ENCODE measurements around the gene LMX1B.

DNA sequence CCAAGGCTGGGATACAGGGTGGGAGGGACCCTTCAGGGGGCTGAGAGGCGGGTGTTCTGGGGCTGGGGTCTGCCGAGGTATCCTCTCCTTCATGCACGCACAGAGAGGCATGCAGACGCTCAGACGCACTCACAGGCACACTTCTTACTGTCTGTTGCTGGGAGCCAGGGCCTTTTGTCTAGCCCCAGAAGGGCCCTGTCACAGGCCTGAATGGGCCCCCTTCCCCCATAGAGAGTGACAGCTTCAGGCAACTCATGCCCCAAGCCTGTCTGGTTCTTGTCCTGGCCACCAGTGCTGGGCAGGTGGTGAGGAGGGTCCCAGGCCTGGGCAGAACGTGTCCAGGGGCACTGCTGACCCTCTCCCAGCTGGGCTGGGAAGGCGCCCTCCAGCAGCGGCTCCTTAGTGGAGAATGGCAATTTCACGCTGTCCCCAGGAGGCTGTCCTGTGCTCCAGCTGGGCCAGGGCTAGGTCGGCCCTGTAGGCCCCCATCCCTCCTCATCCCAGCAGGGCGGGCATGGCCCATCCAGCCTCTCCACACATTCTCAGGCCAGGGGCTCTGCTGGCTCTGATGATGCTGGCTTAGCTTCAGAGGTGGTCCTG is 45.3 kb downstream of the LMX1B start:
- TF ChIP-seq, protein P1, sequence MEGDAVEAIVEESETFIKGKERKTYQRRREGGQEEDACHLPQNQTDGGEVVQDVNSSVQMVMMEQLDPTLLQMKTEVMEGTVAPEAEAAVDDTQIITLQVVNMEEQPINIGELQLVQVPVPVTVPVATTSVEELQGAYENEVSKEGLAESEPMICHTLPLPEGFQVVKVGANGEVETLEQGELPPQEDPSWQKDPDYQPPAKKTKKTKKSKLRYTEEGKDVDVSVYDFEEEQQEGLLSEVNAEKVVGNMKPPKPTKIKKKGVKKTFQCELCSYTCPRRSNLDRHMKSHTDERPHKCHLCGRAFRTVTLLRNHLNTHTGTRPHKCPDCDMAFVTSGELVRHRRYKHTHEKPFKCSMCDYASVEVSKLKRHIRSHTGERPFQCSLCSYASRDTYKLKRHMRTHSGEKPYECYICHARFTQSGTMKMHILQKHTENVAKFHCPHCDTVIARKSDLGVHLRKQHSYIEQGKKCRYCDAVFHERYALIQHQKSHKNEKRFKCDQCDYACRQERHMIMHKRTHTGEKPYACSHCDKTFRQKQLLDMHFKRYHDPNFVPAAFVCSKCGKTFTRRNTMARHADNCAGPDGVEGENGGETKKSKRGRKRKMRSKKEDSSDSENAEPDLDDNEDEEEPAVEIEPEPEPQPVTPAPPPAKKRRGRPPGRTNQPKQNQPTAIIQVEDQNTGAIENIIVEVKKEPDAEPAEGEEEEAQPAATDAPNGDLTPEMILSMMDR (IDR thresholded peaks at IDR 0.05 in 2 of 3, conservative IDR thresholded peaks at IDR 0.05 in 1 of 3; ENCODE audit: borderline replicate concordance in 1 of 3, insufficient read depth in 1 of 3, low read depth in 2 of 3, low read length in 2 of 3) = no peak
- TF ChIP-seq EZH2 (IDR thresholded peaks at IDR 0.05) (no peak), EZH2phosphoT487 (IDR thresholded peaks at IDR 0.05; ENCODE audit: borderline replicate concordance) (no peak), ZNF274 (IDR thresholded peaks at IDR 0.05; ENCODE audit: low read depth, low read length) (no peak), POLR2A (IDR thresholded peaks at IDR 0.05; ENCODE audit: borderline replicate concordance, extremely low read depth, insufficient read depth, insufficient read length) (no peak)
- TF ChIP-seq, protein P2, sequence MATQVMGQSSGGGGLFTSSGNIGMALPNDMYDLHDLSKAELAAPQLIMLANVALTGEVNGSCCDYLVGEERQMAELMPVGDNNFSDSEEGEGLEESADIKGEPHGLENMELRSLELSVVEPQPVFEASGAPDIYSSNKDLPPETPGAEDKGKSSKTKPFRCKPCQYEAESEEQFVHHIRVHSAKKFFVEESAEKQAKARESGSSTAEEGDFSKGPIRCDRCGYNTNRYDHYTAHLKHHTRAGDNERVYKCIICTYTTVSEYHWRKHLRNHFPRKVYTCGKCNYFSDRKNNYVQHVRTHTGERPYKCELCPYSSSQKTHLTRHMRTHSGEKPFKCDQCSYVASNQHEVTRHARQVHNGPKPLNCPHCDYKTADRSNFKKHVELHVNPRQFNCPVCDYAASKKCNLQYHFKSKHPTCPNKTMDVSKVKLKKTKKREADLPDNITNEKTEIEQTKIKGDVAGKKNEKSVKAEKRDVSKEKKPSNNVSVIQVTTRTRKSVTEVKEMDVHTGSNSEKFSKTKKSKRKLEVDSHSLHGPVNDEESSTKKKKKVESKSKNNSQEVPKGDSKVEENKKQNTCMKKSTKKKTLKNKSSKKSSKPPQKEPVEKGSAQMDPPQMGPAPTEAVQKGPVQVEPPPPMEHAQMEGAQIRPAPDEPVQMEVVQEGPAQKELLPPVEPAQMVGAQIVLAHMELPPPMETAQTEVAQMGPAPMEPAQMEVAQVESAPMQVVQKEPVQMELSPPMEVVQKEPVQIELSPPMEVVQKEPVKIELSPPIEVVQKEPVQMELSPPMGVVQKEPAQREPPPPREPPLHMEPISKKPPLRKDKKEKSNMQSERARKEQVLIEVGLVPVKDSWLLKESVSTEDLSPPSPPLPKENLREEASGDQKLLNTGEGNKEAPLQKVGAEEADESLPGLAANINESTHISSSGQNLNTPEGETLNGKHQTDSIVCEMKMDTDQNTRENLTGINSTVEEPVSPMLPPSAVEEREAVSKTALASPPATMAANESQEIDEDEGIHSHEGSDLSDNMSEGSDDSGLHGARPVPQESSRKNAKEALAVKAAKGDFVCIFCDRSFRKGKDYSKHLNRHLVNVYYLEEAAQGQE (IDR thresholded peaks at IDR 0.05; ENCODE audit: low read depth) = no peak

Data from HCT116 (cell line).